ENCODE results near the gene SLC34A1. TPM values are rescaled to one million over a fixed set of nuclear protein-coding genes. Genes with fewer than 3 reads are reported as not detected.

Gene SLC34A1
- total and polyA plus RNA-seq, 2 experiments from 2014 or later: not detected

- Histone ChIP-seq H3K27ac (no peak overlapping the region), H3K4me1 (ENCODE audit: low read depth) (no peaks in the 10 kb centered on the region), H3K27me3 (no peaks in the 10 kb centered on the region), H3K4me3 (no peak overlapping the region), H3K36me3 (peaks cover 6% of the 10 kb centered on the region), H3K9me3 (ENCODE audit: low read depth) (no peaks in the 10 kb centered on the region)
- TF ChIP-seq, protein P1, sequence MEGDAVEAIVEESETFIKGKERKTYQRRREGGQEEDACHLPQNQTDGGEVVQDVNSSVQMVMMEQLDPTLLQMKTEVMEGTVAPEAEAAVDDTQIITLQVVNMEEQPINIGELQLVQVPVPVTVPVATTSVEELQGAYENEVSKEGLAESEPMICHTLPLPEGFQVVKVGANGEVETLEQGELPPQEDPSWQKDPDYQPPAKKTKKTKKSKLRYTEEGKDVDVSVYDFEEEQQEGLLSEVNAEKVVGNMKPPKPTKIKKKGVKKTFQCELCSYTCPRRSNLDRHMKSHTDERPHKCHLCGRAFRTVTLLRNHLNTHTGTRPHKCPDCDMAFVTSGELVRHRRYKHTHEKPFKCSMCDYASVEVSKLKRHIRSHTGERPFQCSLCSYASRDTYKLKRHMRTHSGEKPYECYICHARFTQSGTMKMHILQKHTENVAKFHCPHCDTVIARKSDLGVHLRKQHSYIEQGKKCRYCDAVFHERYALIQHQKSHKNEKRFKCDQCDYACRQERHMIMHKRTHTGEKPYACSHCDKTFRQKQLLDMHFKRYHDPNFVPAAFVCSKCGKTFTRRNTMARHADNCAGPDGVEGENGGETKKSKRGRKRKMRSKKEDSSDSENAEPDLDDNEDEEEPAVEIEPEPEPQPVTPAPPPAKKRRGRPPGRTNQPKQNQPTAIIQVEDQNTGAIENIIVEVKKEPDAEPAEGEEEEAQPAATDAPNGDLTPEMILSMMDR (IDR thresholded peaks at IDR 0.05; ENCODE audit: low read depth, low read length): no peak
- no peak for DNase-seq (ENCODE audit: low read depth in 1 of 2, low spot score in 1 of 2)
Measured at GRCh38 chr5:177344891-177345290, 39.3 kb upstream of the SLC34A1 start.

GRCh38 chr5:177346820-177347219, 37.4 kb upstream of the SLC34A1 start:
- no peaks in the 10 kb centered on the region for H3K27me3 ChIP-seq
- TF ChIP-seq, protein P1 (IDR thresholded peaks at IDR 0.05; ENCODE audit: low read depth, low read length): no peak
- peaks cover 6% of the 10 kb centered on the region for H3K36me3 ChIP-seq
- H3K4me3 ChIP-seq: no peak overlapping the region
- peaks cover 7% of the 10 kb centered on the region for H3K4me1 ChIP-seq (ENCODE audit: low read depth)
- no peak overlapping the region for H3K27ac ChIP-seq
- H3K9me3 ChIP-seq (ENCODE audit: low read depth): no peaks in the 10 kb centered on the region
- DNase-seq (ENCODE audit: low read depth in 1 of 2, low spot score in 1 of 2): no peak

- Histone ChIP-seq H3K9me3 (ENCODE audit: low read depth) (no peaks in the 10 kb centered on the region), H3K4me3 (no peak overlapping the region), H3K36me3 (peaks cover 6% of the 10 kb centered on the region), H3K4me1 (ENCODE audit: low read depth) (peaks cover 7% of the 10 kb centered on the region), H3K27me3 (no peaks in the 10 kb centered on the region), H3K27ac (no peak overlapping the region)
- no peak for DNase-seq (ENCODE audit: low read depth in 1 of 2, low spot score in 1 of 2)
- TF ChIP-seq, protein P1 (IDR thresholded peaks at IDR 0.05; ENCODE audit: low read depth, low read length): no peak
Measured at GRCh38 chr5:177347699-177348098, 36.5 kb upstream of the SLC34A1 start.

DNA sequence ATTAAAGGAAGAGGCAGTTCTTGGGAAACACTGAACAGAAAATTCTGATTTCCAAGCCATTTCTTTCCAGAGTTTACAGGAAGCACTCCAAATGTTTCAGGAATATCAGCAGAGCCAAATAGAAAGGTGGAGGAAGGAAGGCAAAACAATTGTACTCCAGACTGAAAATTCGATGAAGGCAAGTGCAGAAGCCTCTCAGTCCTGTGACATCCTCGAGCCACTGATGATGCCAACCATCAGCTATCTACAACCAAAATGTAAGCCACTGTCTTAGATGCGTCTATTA, 34.9 kb upstream of the SLC34A1 start:
- peaks cover 7% of the 10 kb centered on the region for H3K4me1 ChIP-seq (ENCODE audit: low read depth)

DNA sequence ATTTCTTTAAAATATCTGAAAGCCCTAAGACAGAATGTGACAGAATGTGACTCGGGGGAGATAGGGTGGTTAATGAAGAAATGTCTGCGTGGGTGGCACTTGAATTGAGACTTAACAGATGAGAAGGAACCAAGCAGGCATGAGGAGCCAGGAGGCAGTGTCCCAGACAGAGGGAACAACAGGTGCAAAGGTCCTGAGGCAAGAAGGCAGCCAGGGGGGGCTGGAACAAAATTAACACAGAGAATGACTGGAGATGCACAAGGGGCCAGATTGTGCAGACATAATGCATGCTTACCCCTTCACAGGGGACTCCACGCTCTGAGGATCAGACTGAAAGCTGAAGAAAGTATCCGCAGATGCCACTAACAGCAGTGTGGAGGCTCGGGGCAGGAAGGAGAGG, 34.5 kb upstream of the SLC34A1 start:
- no peak for DNase-seq (ENCODE audit: low read depth in 1 of 2, low spot score in 1 of 2)
- Histone ChIP-seq H3K36me3 (peaks cover 3% of the 10 kb centered on the region), H3K4me1 (ENCODE audit: low read depth) (peaks cover 7% of the 10 kb centered on the region), H3K4me3 (peak overlapping the region; percentile 72), H3K27me3 (no peaks in the 10 kb centered on the region), H3K27ac (no peak overlapping the region), H3K9me3 (ENCODE audit: low read depth) (no peaks in the 10 kb centered on the region)
- TF ChIP-seq, protein P1 (IDR thresholded peaks at IDR 0.05; ENCODE audit: low read depth, low read length): no peak

More for the DNA sequence above, 34.9 kb upstream of the SLC34A1 start:
- no peak overlapping the region for H3K27ac ChIP-seq
- H3K9me3 ChIP-seq (ENCODE audit: low read depth): no peaks in the 10 kb centered on the region
- H3K4me3 ChIP-seq: no peak overlapping the region
- H3K36me3 ChIP-seq: peaks cover 6% of the 10 kb centered on the region
- DNase-seq (ENCODE audit: low read depth in 1 of 2, low spot score in 1 of 2): no peak
- TF ChIP-seq, protein P1 (IDR thresholded peaks at IDR 0.05; ENCODE audit: low read depth, low read length): no peak
- no peaks in the 10 kb centered on the region for H3K27me3 ChIP-seq
